Parathyroid adenoma (tissue), 2 donors: ENCODE measurements around the gene TRMT6.

ENCODE experiments used
- H2AFZ ChIP-seq: fragments of 300-600 bp; sonication (generic); one replicate; pipeline ENCODE4 v1.7.0; 2017; ENCODE audit warnings: antibody characterized with exemption, mild to moderate bottlenecking
- H3K27ac ChIP-seq: fragments of 300-600 bp; sonication (generic); one replicate; pipeline ENCODE4 v1.7.0; 2017
- H3K27me3 ChIP-seq: fragments of 300-600 bp; sonication (generic); one replicate; pipeline ENCODE4 v1.7.0; 2017; ENCODE audit warnings: low read length; ENCODE audit not compliant: control insufficient read depth, insufficient read depth
- H3K36me3 ChIP-seq: fragments of 300-600 bp; sonication (generic); one replicate; pipeline ENCODE4 v1.7.0; 2017; ENCODE audit warnings: low read length; ENCODE audit not compliant: control insufficient read depth, insufficient read depth
- H3K4me1 ChIP-seq: fragments of 300-600 bp; sonication (generic); one replicate; pipeline ENCODE4 v1.7.0; 2017; ENCODE audit warnings: control low read depth
- H3K4me2 ChIP-seq: fragments of 300-600 bp; sonication (generic); one replicate; pipeline ENCODE4 v1.7.0; 2017; ENCODE audit warnings: low read length
- H3K4me3 ChIP-seq: fragments of 300-600 bp; sonication (generic); one replicate; pipeline ENCODE4 v1.7.0; 2017; ENCODE audit warnings: low read depth, low read length
- H3K79me2 ChIP-seq: fragments of 300-600 bp; sonication (generic); one replicate; pipeline ENCODE4 v1.7.0; 2017; ENCODE audit warnings: control low read depth
- H3K9ac ChIP-seq: fragments of 300-600 bp; sonication (generic); one replicate; pipeline ENCODE4 v1.7.0; 2017; ENCODE audit warnings: mild to moderate bottlenecking
- H3K9me3 ChIP-seq: fragments of 300-600 bp; sonication (generic); one replicate; pipeline ENCODE4 v1.7.0; 2017; ENCODE audit warnings: low read length; ENCODE audit not compliant: control insufficient read depth
- CTCF ChIP-seq: fragments of 300-600 bp; sonication (generic); IDR thresholded peaks from one replicate; pipeline ENCODE4 v1.7.0; 2017; ENCODE audit warnings: antibody characterized with exemption, mild to moderate bottlenecking
- donor health status: primary hyperparathyroidism.

The TRMT6 gene

GRCh38 chr20:5931411-5931810 lies 18.9 kb downstream of the TRMT6 start:
- Histone ChIP-seq H3K4me3 (no peak overlapping the region), H3K4me2 (no peak overlapping the region), H2AFZ (no peak overlapping the region), H3K79me2 (no peaks in the 10 kb centered on the region), H3K4me1 (no peaks in the 10 kb centered on the region), H3K27ac (no peak overlapping the region), H3K9me3 (no peaks in the 10 kb centered on the region), H3K36me3 (no peaks in the 10 kb centered on the region), H3K27me3 (no peaks in the 10 kb centered on the region), H3K9ac (no peak overlapping the region)
- no peak for TF ChIP-seq CTCF

- Histone ChIP-seq H3K27ac (no peak overlapping the region), H3K4me1 (no peaks in the 10 kb centered on the region), H2AFZ (no peak overlapping the region), H3K4me2 (no peak overlapping the region), H3K36me3 (no peaks in the 10 kb centered on the region), H3K79me2 (no peaks in the 10 kb centered on the region), H3K27me3 (no peaks in the 10 kb centered on the region), H3K9ac (no peak overlapping the region), H3K4me3 (no peak overlapping the region), H3K9me3 (no peaks in the 10 kb centered on the region)
- TF ChIP-seq CTCF: no peak
Measured at GRCh38 chr20:5928836-5929715, 21.3 kb downstream of the TRMT6 start.

GRCh38 chr20:5927749-5928462 lies 22.4 kb downstream of the TRMT6 start:
- Histone ChIP-seq H3K4me2 (no peak overlapping the region), H3K27ac (no peak overlapping the region), H3K27me3 (no peaks in the 10 kb centered on the region), H2AFZ (no peak overlapping the region), H3K4me1 (no peaks in the 10 kb centered on the region), H3K9me3 (no peaks in the 10 kb centered on the region), H3K36me3 (no peaks in the 10 kb centered on the region), H3K79me2 (no peaks in the 10 kb centered on the region), H3K4me3 (no peak overlapping the region), H3K9ac (no peak overlapping the region)
- no peak for TF ChIP-seq CTCF

GRCh38 chr20:5925551-5925950 lies 24.8 kb downstream of the TRMT6 start:
- Histone ChIP-seq H3K36me3 (no peaks in the 10 kb centered on the region), H3K27me3 (no peaks in the 10 kb centered on the region), H3K4me2 (no peak overlapping the region), H3K27ac (no peak overlapping the region), H3K4me3 (no peak overlapping the region), H2AFZ (no peak overlapping the region), H3K9me3 (no peaks in the 10 kb centered on the region), H3K9ac (no peak overlapping the region), H3K4me1 (no peaks in the 10 kb centered on the region), H3K79me2 (no peaks in the 10 kb centered on the region)
- no peak for TF ChIP-seq CTCF
